Neural progenitor cell (in vitro differentiated cells): Measurements from ENCODE around the gene SLC25A19. TPM values are rescaled to one million over a fixed set of nuclear protein-coding genes. Genes with fewer than 3 reads are reported as not detected.

Source experiments
- DNase-seq: peaks from one replicate; pipeline ENCODE4 v3.0.0-alpha.2; 2016; ENCODE audit warnings: low spot score
- H2AFZ ChIP-seq: fragments of 200-600 bp; sonication (generic); replicated peaks from 2 replicates; pipeline ENCODE4 v1.6.1; 2016; ENCODE audit warnings: antibody characterized with exemption
- H3F3A ChIP-seq: fragments of 200-600 bp; sonication (generic); 2 replicates; pipeline ENCODE4 v1.6.1; 2016; ENCODE audit warnings: antibody characterized with exemption, low read depth
- H3K27ac ChIP-seq: fragments of 200-600 bp; sonication (generic); 2 replicates; pipeline ENCODE4 v1.5.1; 2016; ENCODE audit warnings: mild to moderate bottlenecking
- H3K27me3 ChIP-seq: fragments of 200-600 bp; sonication (generic); 2 replicates; pipeline ENCODE4 v1.6.1; 2016; ENCODE audit warnings: mild to moderate bottlenecking, moderate library complexity
- H3K36me3 ChIP-seq: fragments of 200-600 bp; sonication (generic); 2 replicates; pipeline ENCODE4 v1.5.1; 2016
- H3K4me1 ChIP-seq: fragments of 200-600 bp; sonication (generic); 2 replicates; pipeline ENCODE4 v1.6.1; 2016; ENCODE audit warnings: mixed run types
- H3K4me2 ChIP-seq: fragments of 200-600 bp; sonication (generic); 2 replicates; pipeline ENCODE4 v1.6.1; 2016
- H3K4me3 ChIP-seq: fragments of 200-600 bp; sonication (generic); 2 replicates; pipeline ENCODE4 v1.5.1; 2016
- H3K79me2 ChIP-seq: fragments of 200-600 bp; sonication (generic); 2 replicates; pipeline ENCODE4 v1.6.1; 2016; ENCODE audit warnings: low read depth
- H3K9ac ChIP-seq: fragments of 200-600 bp; sonication (generic); 2 replicates; pipeline ENCODE4 v1.6.1; 2016
- H3K9me3 ChIP-seq: fragments of 200-600 bp; sonication (generic); 2 replicates; pipeline ENCODE4 v1.5.1; 2016; ENCODE audit warnings: low read depth
- H4K20me1 ChIP-seq: fragments of 200-600 bp; sonication (generic); 2 replicates; pipeline ENCODE4 v1.6.1; 2016; ENCODE audit warnings: low read depth
- H3K27ac Mint-ChIP-seq: 3 replicates; pipeline ENCODE4 v1.8.0; 2021; ENCODE audit warnings: mixed read lengths
- H3K27me3 Mint-ChIP-seq: 2 replicates; pipeline ENCODE4 v1.8.0; 2022; ENCODE audit warnings: low read depth, mild to moderate bottlenecking, inconsistent platforms, moderate library complexity, mixed read lengths; ENCODE audit not compliant: insufficient read depth
- H3K36me3 Mint-ChIP-seq: 3 replicates; pipeline ENCODE4 v1.8.0; 2021; ENCODE audit warnings: mixed read lengths
- H3K4me1 Mint-ChIP-seq: 3 replicates; pipeline ENCODE4 v1.8.0; 2021; ENCODE audit warnings: mixed read lengths
- H3K4me3 Mint-ChIP-seq: 3 replicates; pipeline ENCODE4 v1.8.0; 2021; ENCODE audit warnings: mild to moderate bottlenecking, moderate library complexity, mixed read lengths
- H3K9me3 Mint-ChIP-seq: 3 replicates; pipeline ENCODE4 v1.8.0; 2020; ENCODE audit warnings: mixed read lengths
- CTCF ChIP-seq: fragments of 200-600 bp; sonication (generic); IDR thresholded peaks from 2 replicates; pipeline ENCODE4 v1.5.1; 2017; ENCODE audit warnings: antibody characterized with exemption, mild to moderate bottlenecking
- EZH2 ChIP-seq: fragments of 200-600 bp; sonication (generic); IDR thresholded peaks from 2 replicates; pipeline ENCODE4 v1.6.1; 2017; ENCODE audit warnings: antibody characterized with exemption, mild to moderate bottlenecking, moderate library complexity
- EZH2phosphoT487 ChIP-seq: fragments of 200-600 bp; sonication (generic); IDR thresholded peaks from 2 replicates; pipeline ENCODE4 v1.6.1; 2017; ENCODE audit warnings: antibody characterized with exemption
- total RNA-seq: library from RNA; depleted of rRNA; stranded (reverse); fragments of >200 nt; gene quantifications from 2 replicates; pipeline ENCODE4 v1.2.3, GENCODE V29; 2015; ENCODE audit warnings: low replicate concordance

Gene SLC25A19
- total RNA-seq, 1 donor from 2014 or later = 5.2 TPM

- H3K36me3 Mint-ChIP-seq = peaks cover 10% of the 10 kb centered on the region
- Histone ChIP-seq H3K4me2 (peak within 1 kb of the TSS; percentile 99), H3K4me3 (peak within 1 kb of the TSS; percentile 98), H3K9me3 (no peaks in the 10 kb centered on the region), H4K20me1 (no peaks in the 10 kb centered on the region), H3K27me3 (peaks cover 8% of the 10 kb centered on the region), H3F3A (peaks cover 36% of the 10 kb centered on the region), H3K36me3 (no peaks in the 10 kb centered on the region), H3K79me2 (no peaks in the 10 kb centered on the region), H3K9ac (peak within 1 kb of the TSS; percentile 82), H3K27ac (no peak within 1 kb of the TSS), H3K4me1 (peaks cover 4% of the 10 kb centered on the region), H2AFZ (peak within 1 kb of the TSS; percentile 98)
- H3K9me3 Mint-ChIP-seq = no peaks in the 10 kb centered on the region
- H3K4me3 Mint-ChIP-seq = peak within 1 kb of the TSS; percentile 90
- H3K4me1 Mint-ChIP-seq = peaks cover 12% of the 10 kb centered on the region
- no peak within 1 kb of the TSS for H3K27ac Mint-ChIP-seq
- DNase-seq = no peak
- peaks cover 8% of the 10 kb centered on the region for H3K27me3 Mint-ChIP-seq
- no peak for TF ChIP-seq CTCF
- no peak for TF ChIP-seq EZH2phosphoT487
- TF ChIP-seq EZH2 = no peak
Measured at GRCh38 chr17:75270966-75271232, 18.3 kb downstream of the SLC25A19 start, which contains the start of gene MIF4GD. Gene MIF4GD (minus strand): TSS chr17:75271231. CDS start chr17:75270195, 1,036 bp downstream.

GRCh38 chr17:75270218-75270965, 18.8 kb downstream of the SLC25A19 start:
- Histone ChIP-seq H3K36me3 (no peaks in the 10 kb centered on the region), H3K9ac (peak overlapping the region; percentile 38), H4K20me1 (no peaks in the 10 kb centered on the region), H3K27me3 (peaks cover 8% of the 10 kb centered on the region), H3K79me2 (no peaks in the 10 kb centered on the region), H3K4me1 (peaks cover 4% of the 10 kb centered on the region), H3K4me3 (peak overlapping the region; percentile 98), H3K4me2 (peak overlapping the region; percentile 95), H3F3A (peaks cover 39% of the 10 kb centered on the region), H2AFZ (peak overlapping the region; percentile 97), H3K27ac (no peak overlapping the region), H3K9me3 (no peaks in the 10 kb centered on the region)
- peaks cover 10% of the 10 kb centered on the region for H3K36me3 Mint-ChIP-seq
- peak; percentile 78 for DNase-seq
- H3K27me3 Mint-ChIP-seq = peaks cover 8% of the 10 kb centered on the region
- H3K4me3 Mint-ChIP-seq = peak overlapping the region; percentile 90
- H3K9me3 Mint-ChIP-seq = no peaks in the 10 kb centered on the region
- TF ChIP-seq EZH2phosphoT487 = no peak
- peak; percentile 6 for TF ChIP-seq EZH2
- TF ChIP-seq CTCF = no peak
- H3K27ac Mint-ChIP-seq = no peak overlapping the region
- H3K4me1 Mint-ChIP-seq = peaks cover 12% of the 10 kb centered on the region

- Histone ChIP-seq H3K4me1 (peaks cover 4% of the 10 kb centered on the region), H2AFZ (peak overlapping the region; percentile 97), H3K79me2 (no peaks in the 10 kb centered on the region), H3K9ac (peak overlapping the region; percentile 38), H3K27me3 (peaks cover 8% of the 10 kb centered on the region), H3K36me3 (no peaks in the 10 kb centered on the region), H3F3A (peaks cover 39% of the 10 kb centered on the region), H4K20me1 (no peaks in the 10 kb centered on the region), H3K4me3 (peak overlapping the region; percentile 98), H3K9me3 (no peaks in the 10 kb centered on the region), H3K27ac (no peak overlapping the region), H3K4me2 (peak overlapping the region; percentile 95)
- Mint-ChIP-seq H3K4me1 (peaks cover 12% of the 10 kb centered on the region), H3K4me3 (peak overlapping the region; percentile 90), H3K27me3 (peaks cover 8% of the 10 kb centered on the region), H3K9me3 (no peaks in the 10 kb centered on the region), H3K27ac (no peak overlapping the region), H3K36me3 (peaks cover 10% of the 10 kb centered on the region)
- TF ChIP-seq CTCF (no peak), EZH2 (no peak), EZH2phosphoT487 (no peak)
- no peak for DNase-seq
Measured at GRCh38 chr17:75269844-75270217, 19.4 kb downstream of the SLC25A19 start.
